ENCODE measurements around the gene C1QTNF6. TPM values are rescaled to one million over a fixed set of nuclear protein-coding genes. Genes with fewer than 3 reads are reported as not detected.
A peak's percentile ranks its signal among the peaks of the same experiment; 100 is the strongest.

C1QTNF6 gene
- total and polyA plus RNA-seq, 10 of the 15 experiments (the other 5 are each of a cell fraction or from before 2014, with no cell fraction given): 0.16 to 4.1 (median 1.3) TPM

DNA sequence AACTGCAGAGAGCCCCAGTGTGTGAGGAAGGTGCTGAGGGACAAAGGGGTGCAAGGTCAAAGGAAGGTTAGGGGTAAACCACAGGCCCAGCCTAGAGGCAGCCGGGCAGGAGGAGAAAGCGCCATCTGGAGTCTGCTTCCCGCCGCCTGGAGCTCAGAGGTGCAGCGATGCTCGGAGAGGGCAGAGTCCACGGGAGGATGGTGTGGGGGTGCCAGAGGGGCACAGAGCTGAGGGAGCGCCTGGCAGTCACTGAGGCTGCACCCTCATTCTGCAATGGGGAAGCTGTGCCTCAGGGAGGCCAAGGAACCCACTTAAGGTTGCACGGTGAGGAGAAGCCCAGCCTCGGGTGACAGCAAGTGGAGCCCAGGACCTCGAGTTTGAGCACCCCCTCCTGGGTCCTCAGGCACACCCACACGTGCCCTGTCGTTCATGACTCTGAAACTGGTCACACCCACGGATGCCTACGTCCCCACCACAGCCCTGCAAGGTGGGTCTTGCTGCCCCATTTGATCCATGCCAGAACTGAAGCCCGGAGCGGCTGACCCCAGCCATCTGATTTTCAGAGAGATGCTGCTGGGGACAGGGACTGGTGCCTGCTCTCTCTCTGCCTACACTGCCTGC lies 39.9 kb downstream of the C1QTNF6 start:
- H3K27me3 ChIP-seq (replicated peaks in 1 of 2; ENCODE audit: control insufficient read depth in 2 of 2, insufficient read depth in 2 of 2, low read length in 1 of 2): no peaks in the 10 kb centered on the region
- peaks cover 24% of the 10 kb centered on the region for H3K4me1 ChIP-seq (ENCODE audit: control insufficient read depth, insufficient read depth, low read length)
- ChIA-PET POLR2A (interaction anchor here (0.9 to 7.0 kb wide), 8 partner anchors 8 to 112 kb away, joined by 3 to 128 read pairs (median 6); partner anchors contain the start of gene RAC2), RAD21 (ENCODE audit: unreplicated experiment) (interaction anchor here (1.0 to 7.9 kb wide), 17 partner anchors 8 to 112 kb away, joined by 3 to 158 read pairs (median 7); partner anchors contain the start of gene RAC2), CTCF (interaction anchor here (0.5 to 7.1 kb wide), 22 partner anchors 8 to 292 kb away, joined by 3 to 116 read pairs (median 6); no protein-coding TSS in a partner anchor), SMC1A (ENCODE audit: uncharacterized antibody, unreplicated experiment) (interaction anchor here (0.6 to 12.5 kb wide), 16 partner anchors 10 to 112 kb away, joined by 3 to 203 read pairs (median 7); partner anchors contain the start of gene RAC2)
- peak overlapping the region; percentile 88 for H3K9ac ChIP-seq (ENCODE audit: control insufficient read depth, insufficient read depth, low read length)
- 6% methylated on average over 17 of the region's 17 CpGs for WGBS (ENCODE audit: insufficient coverage, insufficient replicate concordance, low lambda C conversion rate, missing lambda C conversion rate)
- H4K20me1 ChIP-seq (ENCODE audit: control insufficient read depth, insufficient read depth): peaks cover 2% of the 10 kb centered on the region; the same call in 1 of the 2 replicates
- H3K27ac ChIP-seq (ENCODE audit: control insufficient read depth, insufficient read depth): peak overlapping the region; percentile 94
- ATAC-seq (peak; percentile 18), FAIRE-seq (no peak), DNase-seq (ENCODE audit: low read depth, low spot score) (no peak)
- H3K4me2 ChIP-seq (ENCODE audit: control insufficient read depth, insufficient read depth): peak overlapping the region; percentile 82
- in situ Hi-C loops (cut with MboI) (no loop called here), intact Hi-C loops (cut with micrococcal nuclease; ENCODE audit: unreplicated experiment) (loop anchor here (5.0 to 10.0 kb wide), 2 partner anchors 47 to 71 kb away; no protein-coding TSS in a partner anchor)
- H3K4me3 ChIP-seq: peak overlapping the region; percentile 99
- peaks cover 2% of the 10 kb centered on the region; the same call in 2 of the 3 replicates for H3K9me3 ChIP-seq (replicated peaks; ENCODE audit: control insufficient read depth, insufficient read depth, low read length)
- peaks cover 62% of the 10 kb centered on the region for H3K79me2 ChIP-seq (ENCODE audit: control insufficient read depth, insufficient read depth, low read length)
- peaks cover 2 to 10% of the 10 kb centered on the region in 2 experiments for H3K36me3 ChIP-seq (ENCODE audit: control insufficient read depth in 2 of 2, insufficient read depth in 2 of 2, low read length in 1 of 2)
- BruUV-seq (replicated peaks): no TSS peak
- no peak overlapping the region for H2AFZ ChIP-seq (ENCODE audit: control insufficient read depth, low read depth, low read length)
- TF ChIP-seq, protein P1, sequence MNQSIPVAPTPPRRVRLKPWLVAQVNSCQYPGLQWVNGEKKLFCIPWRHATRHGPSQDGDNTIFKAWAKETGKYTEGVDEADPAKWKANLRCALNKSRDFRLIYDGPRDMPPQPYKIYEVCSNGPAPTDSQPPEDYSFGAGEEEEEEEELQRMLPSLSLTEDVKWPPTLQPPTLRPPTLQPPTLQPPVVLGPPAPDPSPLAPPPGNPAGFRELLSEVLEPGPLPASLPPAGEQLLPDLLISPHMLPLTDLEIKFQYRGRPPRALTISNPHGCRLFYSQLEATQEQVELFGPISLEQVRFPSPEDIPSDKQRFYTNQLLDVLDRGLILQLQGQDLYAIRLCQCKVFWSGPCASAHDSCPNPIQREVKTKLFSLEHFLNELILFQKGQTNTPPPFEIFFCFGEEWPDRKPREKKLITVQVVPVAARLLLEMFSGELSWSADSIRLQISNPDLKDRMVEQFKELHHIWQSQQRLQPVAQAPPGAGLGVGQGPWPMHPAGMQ (IDR thresholded peaks at IDR 0.05; ENCODE audit: borderline replicate concordance): no peak
- no peak for TF ChIP-seq ZNF207 (IDR thresholded peaks at IDR 0.05; ENCODE audit: borderline replicate concordance)
- no peak for TF ChIP-seq JUNB (IDR thresholded peaks at IDR 0.05)
- no peak for TF ChIP-seq SMAD5 (IDR thresholded peaks at IDR 0.05; ENCODE audit: low read depth)
- TF ChIP-seq SPI1 (IDR thresholded peaks at IDR 0.05; ENCODE audit: borderline replicate concordance, insufficient read depth, low read depth, low read length): 0 out of 2 replicates have a peak, but pooled peaks have one; percentile 1
- no peak for TF ChIP-seq TCF7 (IDR thresholded peaks at IDR 0.05; ENCODE audit: borderline replicate concordance)
- TF ChIP-seq RUNX3 (IDR thresholded peaks at IDR 0.05; ENCODE audit: low read length): peak; percentile 26; the same call in 1 of the 2 replicates
- TF ChIP-seq, protein P2, sequence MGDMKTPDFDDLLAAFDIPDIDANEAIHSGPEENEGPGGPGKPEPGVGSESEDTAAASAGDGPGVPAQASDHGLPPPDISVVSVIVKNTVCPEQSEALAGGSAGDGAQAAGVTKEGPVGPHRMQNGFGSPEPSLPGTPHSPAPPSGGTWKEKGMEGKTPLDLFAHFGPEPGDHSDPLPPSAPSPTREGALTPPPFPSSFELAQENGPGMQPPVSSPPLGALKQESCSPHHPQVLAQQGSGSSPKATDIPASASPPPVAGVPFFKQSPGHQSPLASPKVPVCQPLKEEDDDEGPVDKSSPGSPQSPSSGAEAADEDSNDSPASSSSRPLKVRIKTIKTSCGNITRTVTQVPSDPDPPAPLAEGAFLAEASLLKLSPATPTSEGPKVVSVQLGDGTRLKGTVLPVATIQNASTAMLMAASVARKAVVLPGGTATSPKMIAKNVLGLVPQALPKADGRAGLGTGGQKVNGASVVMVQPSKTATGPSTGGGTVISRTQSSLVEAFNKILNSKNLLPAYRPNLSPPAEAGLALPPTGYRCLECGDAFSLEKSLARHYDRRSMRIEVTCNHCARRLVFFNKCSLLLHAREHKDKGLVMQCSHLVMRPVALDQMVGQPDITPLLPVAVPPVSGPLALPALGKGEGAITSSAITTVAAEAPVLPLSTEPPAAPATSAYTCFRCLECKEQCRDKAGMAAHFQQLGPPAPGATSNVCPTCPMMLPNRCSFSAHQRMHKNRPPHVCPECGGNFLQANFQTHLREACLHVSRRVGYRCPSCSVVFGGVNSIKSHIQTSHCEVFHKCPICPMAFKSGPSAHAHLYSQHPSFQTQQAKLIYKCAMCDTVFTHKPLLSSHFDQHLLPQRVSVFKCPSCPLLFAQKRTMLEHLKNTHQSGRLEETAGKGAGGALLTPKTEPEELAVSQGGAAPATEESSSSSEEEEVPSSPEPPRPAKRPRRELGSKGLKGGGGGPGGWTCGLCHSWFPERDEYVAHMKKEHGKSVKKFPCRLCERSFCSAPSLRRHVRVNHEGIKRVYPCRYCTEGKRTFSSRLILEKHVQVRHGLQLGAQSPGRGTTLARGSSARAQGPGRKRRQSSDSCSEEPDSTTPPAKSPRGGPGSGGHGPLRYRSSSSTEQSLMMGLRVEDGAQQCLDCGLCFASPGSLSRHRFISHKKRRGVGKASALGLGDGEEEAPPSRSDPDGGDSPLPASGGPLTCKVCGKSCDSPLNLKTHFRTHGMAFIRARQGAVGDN (IDR thresholded peaks at IDR 0.05): peak; percentile 44; the same call in 1 of the 2 replicates
- TF ChIP-seq, protein P3, sequence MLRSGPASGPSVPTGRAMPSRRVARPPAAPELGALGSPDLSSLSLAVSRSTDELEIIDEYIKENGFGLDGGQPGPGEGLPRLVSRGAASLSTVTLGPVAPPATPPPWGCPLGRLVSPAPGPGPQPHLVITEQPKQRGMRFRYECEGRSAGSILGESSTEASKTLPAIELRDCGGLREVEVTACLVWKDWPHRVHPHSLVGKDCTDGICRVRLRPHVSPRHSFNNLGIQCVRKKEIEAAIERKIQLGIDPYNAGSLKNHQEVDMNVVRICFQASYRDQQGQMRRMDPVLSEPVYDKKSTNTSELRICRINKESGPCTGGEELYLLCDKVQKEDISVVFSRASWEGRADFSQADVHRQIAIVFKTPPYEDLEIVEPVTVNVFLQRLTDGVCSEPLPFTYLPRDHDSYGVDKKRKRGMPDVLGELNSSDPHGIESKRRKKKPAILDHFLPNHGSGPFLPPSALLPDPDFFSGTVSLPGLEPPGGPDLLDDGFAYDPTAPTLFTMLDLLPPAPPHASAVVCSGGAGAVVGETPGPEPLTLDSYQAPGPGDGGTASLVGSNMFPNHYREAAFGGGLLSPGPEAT (IDR thresholded peaks at IDR 0.05; ENCODE audit: low read depth): 0 out of 2 replicates have a peak, but pooled peaks have one; percentile 11
- TF ChIP-seq SP1 (IDR thresholded peaks at IDR 0.05; ENCODE audit: low read depth, low read length): no peak
- peak; percentile 88 for TF ChIP-seq NR2F1 (conservative IDR thresholded peaks at IDR 0.05)
- peak; percentile 45; the same call in 1 of the 2 replicates for TF ChIP-seq CBFB (IDR thresholded peaks at IDR 0.05; ENCODE audit: low read depth)
- TF ChIP-seq IKZF1 (conservative IDR thresholded peaks at IDR 0.05): peak; percentile 68
- no peak for TF ChIP-seq JUND (IDR thresholded peaks at IDR 0.05; ENCODE audit: low read depth, low read length)
- no peak for TF ChIP-seq SMC3 (IDR thresholded peaks at IDR 0.05; ENCODE audit: borderline replicate concordance, low read length)
- TF ChIP-seq ZBED1 (IDR thresholded peaks at IDR 0.05; ENCODE audit: borderline replicate concordance): no peak
- TF ChIP-seq IKZF2 (IDR thresholded peaks at IDR 0.05): peak; percentile 34 to 41; a peak in 3 of 4 replicates
- 0 out of 2 replicates have a peak, but pooled peaks have one; percentile 23 for TF ChIP-seq RAD21 (IDR thresholded peaks at IDR 0.05; ENCODE audit: insufficient read depth, low read depth, low read length)

All from GM12878 (cell line).